Omental fat pad (tissue), 4 donors: Measurements from ENCODE around the gene LRP4. TPM values are rescaled to one million over a fixed set of nuclear protein-coding genes. Genes with fewer than 3 reads are reported as not detected.

ENCODE experiments used
- ATAC-seq: fragments of 150-250 bp; one replicate; pipeline ENCODE4 v1.9.1; 2016; ENCODE audit warnings: mild to moderate bottlenecking, moderate library complexity; ENCODE audit not compliant: low FRiP score
- DNase-seq: peaks from one replicate; pipeline ENCODE4 v3.0.0-alpha.2; 2019; ENCODE audit warnings: low spot score
- total RNA-seq, 4 donors: library from RNA; depleted of rRNA; stranded (reverse); fragments of >200 nt; gene quantifications; one replicate each; pipeline ENCODE4 v1.1.0, GENCODE V29; 2016
- TF ChIP-seq, protein P1 (sequence below), 3 donors: fragments of 450-650 bp; IDR thresholded peaks; one replicate each; pipeline ENCODE4 v1.5.1; 2016 to 2017; ENCODE audit warnings: antibody characterized with exemption in 3 of 3, mild to moderate bottlenecking in 3 of 3, moderate library complexity in 2 of 3

The LRP4 gene
- total RNA-seq, 4 donors from 2014 or later, result 1.6 to 4.3 (median 3.3) TPM

DNA sequence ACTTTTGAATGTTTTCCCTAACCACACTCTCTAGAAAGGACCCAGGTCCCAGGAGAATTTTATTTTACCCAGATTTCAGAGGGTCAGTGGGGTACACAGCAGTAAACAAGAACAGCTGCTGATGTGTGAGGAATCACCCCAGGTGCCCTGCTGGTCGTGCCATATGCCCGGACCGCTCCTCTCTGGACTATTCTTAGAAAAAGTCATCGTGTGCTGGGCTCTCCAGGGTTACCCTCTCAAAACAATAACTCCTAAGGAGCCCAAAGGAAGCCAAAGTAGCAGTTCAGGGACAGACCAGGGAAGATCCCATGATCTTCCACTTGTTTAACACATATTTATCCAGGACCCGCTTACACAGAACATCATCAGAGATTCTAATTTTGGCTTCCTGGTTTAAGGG lies 29.7 kb downstream of the LRP4 start:
- TF ChIP-seq, protein P1, sequence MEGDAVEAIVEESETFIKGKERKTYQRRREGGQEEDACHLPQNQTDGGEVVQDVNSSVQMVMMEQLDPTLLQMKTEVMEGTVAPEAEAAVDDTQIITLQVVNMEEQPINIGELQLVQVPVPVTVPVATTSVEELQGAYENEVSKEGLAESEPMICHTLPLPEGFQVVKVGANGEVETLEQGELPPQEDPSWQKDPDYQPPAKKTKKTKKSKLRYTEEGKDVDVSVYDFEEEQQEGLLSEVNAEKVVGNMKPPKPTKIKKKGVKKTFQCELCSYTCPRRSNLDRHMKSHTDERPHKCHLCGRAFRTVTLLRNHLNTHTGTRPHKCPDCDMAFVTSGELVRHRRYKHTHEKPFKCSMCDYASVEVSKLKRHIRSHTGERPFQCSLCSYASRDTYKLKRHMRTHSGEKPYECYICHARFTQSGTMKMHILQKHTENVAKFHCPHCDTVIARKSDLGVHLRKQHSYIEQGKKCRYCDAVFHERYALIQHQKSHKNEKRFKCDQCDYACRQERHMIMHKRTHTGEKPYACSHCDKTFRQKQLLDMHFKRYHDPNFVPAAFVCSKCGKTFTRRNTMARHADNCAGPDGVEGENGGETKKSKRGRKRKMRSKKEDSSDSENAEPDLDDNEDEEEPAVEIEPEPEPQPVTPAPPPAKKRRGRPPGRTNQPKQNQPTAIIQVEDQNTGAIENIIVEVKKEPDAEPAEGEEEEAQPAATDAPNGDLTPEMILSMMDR (IDR thresholded peaks at IDR 0.05), result no peak
- ATAC-seq (no peak), DNase-seq (no peak)

DNA sequence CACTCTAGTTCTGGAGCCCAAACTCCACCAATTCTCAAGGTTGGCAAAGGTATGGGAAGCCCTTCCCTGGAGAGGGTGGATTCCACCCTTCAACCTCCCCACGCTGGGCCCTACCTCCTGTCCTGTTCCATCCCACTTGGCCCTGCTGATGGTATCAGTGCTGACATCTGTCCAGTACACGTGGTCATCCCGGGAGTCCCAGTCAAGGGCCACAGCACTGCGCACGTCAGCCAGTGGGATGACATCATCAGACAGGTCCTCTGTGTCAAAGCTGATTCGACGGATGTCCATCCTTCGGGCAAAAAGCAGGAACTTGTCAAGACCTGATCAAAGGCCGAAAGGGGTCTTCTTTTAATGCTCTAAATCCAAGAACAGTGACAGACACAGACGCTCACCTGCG lies 32.1 kb downstream of the LRP4 start:
- TF ChIP-seq, protein P1 (IDR thresholded peaks at IDR 0.05), result no peak
- DNase-seq, result no peak
- no peak for ATAC-seq

DNA sequence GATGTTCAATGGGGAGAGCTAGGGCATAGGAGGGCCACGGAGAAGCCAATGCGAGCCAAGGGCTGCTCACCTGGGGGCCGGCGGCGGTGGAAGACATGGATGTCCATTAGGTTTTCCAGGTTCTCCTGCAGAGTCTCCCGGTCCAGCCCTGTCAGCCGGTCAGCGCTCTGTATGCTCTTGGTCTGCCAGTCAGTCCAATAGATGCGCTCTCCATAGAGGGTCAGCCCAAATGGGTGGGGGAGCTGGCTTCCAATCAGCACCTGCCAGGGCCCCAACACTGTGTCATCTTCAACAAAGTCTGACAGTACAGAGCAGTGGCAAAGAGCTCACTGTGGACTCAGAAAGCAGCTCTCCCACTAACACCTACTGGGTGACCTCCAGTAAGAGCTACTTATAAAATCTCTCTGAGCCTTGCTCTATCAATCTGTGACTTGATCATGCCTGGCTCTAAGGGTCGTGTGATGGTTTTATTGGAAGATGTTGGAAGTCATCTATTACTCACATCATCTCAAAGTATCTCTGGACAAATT lies 39.2 kb downstream of the LRP4 start:
- TF ChIP-seq, protein P1 (IDR thresholded peaks at IDR 0.05), result no peak
- no peak for ATAC-seq
- DNase-seq, result no peak

DNA sequence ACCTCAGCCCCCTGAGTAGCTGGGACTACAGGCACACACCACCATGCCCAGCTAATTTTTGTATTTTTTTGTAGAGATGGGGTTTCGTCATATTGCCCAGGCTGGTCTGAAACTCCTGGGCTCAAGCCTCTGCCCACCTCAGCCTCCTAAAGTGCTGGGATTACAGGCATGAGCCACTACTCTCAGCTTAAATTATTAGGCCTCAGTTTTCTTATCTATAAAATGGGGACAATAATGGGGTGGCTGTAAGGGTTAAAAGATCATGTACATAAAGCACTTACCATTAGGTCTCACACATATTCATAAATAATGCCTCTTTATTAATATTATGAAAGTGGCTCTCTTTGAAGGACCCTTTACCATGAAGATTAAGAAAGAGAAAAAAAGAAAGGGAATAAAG lies 40.8 kb downstream of the LRP4 start:
- ATAC-seq (no peak), DNase-seq (no peak)
- TF ChIP-seq, protein P1 (IDR thresholded peaks at IDR 0.05), result no peak

DNA sequence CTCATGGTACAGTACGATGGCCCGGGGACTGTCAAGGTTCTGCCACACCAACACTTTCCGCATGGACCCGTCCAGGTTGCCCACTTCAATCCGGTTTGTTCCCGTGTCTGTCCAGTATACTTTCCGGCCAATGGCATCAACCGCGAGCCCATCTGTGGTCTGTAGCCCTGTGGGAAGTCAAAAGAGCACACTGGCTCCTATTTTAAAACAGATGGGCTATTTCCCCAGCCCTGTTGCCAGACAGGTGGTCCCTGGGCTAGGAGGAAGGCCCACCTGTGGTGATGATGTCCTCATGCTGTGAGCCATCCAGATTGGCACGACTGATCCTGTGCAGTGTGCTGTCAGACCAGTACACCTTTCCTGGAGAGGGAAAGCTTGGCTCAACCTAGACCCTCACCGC lies 41.9 kb downstream of the LRP4 start:
- TF ChIP-seq, protein P1 (IDR thresholded peaks at IDR 0.05), result no peak
- ATAC-seq, result no peak
- no peak for DNase-seq

DNA sequence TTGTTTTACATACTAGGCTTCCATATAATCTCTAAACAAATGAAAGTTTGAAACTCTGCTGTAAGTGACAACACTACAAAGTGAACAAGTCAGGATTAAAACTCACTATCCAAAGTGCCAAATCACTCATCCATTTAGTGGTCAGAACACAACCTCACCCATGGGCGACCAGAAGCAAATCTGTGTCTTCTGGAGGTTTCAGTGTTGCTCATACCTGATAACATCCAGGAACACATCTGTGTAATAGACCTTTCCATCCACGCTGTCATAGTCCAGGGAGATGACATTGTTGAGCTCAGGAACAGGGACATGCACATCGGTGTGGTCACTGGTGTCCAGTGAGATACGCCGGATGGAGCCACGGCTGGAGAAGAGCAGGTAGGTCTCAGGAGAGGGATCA lies 43.8 kb downstream of the LRP4 start:
- no peak for DNase-seq
- ATAC-seq, result no peak
- TF ChIP-seq, protein P1 (IDR thresholded peaks at IDR 0.05), result no peak

DNA sequence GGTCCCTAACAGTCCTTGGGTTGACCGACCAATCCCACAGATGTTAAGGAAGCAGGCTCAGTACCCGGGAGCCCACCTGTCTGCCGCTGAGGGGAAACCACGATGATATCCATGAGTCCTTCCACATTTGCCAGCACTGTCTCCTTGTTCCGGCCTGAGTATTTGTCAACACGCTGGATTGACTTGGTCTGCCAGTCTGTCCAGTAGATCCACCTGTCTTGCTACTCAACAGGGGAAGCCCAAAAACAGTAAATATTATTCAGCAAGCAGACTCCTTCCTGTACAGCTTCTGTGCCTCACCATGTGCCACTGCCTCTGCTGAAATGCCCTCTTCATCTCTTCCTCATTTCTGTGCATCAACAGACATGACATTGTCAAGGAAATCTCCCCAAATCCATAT lies 49.4 kb downstream of the LRP4 start:
- TF ChIP-seq, protein P1 (IDR thresholded peaks at IDR 0.05), result no peak
- DNase-seq (no peak), ATAC-seq (no peak)
